CD4-positive, alpha-beta T cell (primary cell): ENCODE measurements around the gene SP140L. TPM values are rescaled to one million over a fixed set of nuclear protein-coding genes. Genes with fewer than 3 reads are reported as not detected.

Experiments
- ATAC-seq: fragments of 200-7000 bp; cut with Tn5 transposase; one replicate; pipeline ENCODE4 v1.10.0; 2022; ENCODE audit warnings: mild to moderate bottlenecking; ENCODE audit not compliant: poor library complexity
- CTCF ChIA-PET: fragments of 350-600 bp; sonication (Branson Sonifier 250); formaldehyde crosslinking; loops from one replicate; lab custom pipeline; 2021; ENCODE audit warnings: antibody characterized with exemption, inconsistent platforms; lab: Charles Lee
- POLR2A ChIA-PET: fragments of 350-600 bp; sonication (Branson Sonifier 250); formaldehyde crosslinking; loops from one replicate; lab custom pipeline; 2021; ENCODE audit warnings: antibody characterized with exemption, inconsistent platforms; lab: Charles Lee
- DNase-seq, 14 experiments: peaks; one replicate each; pipeline ENCODE4 v3.0.0-alpha.2; 2013 to 2020; ENCODE audit warnings: mixed read lengths in 2 of 14
- H3K27ac ChIP-seq, 2 donors: one replicate each; pipeline versions ENCODE4 v1.5.1 to v1.7.0; 2013; ENCODE audit warnings: low read length in 2 of 2, low read depth in 1 of 2, mild to moderate bottlenecking in 1 of 2
- H3K27me3 ChIP-seq, 2 experiments: 1 replicate in 1 of 2; 2 replicates in 1 of 2; pipeline versions ENCODE4 v1.6.1 to v1.7.0; 2013; ENCODE audit warnings: low read length in 2 of 2, control low read depth in 1 of 2, mild to moderate bottlenecking in 1 of 2, moderate library complexity in 1 of 2; ENCODE audit not compliant: insufficient read depth in 2 of 2, control insufficient read depth in 1 of 2
- H3K36me3 ChIP-seq: one replicate; pipeline ENCODE4 v1.6.1; 2013; ENCODE audit warnings: low read length, control low read depth; ENCODE audit not compliant: insufficient read depth
- H3K4me1 ChIP-seq: one replicate; pipeline ENCODE4 v1.6.1; 2013; ENCODE audit warnings: low read length, control low read depth; ENCODE audit not compliant: insufficient read depth
- H3K4me3 ChIP-seq: one replicate; pipeline ENCODE4 v1.5.1; 2013; ENCODE audit warnings: mild to moderate bottlenecking, low read length, moderate library complexity
- H3K9me3 ChIP-seq, 2 experiments: 1 replicate in 1 of 2; 2 replicates in 1 of 2; pipeline versions ENCODE4 v1.6.1 to v1.7.0; 2013; ENCODE audit warnings: low read length in 2 of 2, mild to moderate bottlenecking in 2 of 2, control low read depth in 1 of 2, moderate library complexity in 1 of 2; ENCODE audit not compliant: control insufficient read depth in 1 of 2, insufficient read depth in 1 of 2
- H3K27ac Mint-ChIP-seq: one replicate; pipeline ENCODE4 v1.8.0; 2020; ENCODE audit warnings: mixed read lengths
- H3K27me3 Mint-ChIP-seq: one replicate; pipeline ENCODE4 v1.8.0; 2021; ENCODE audit warnings: mixed read lengths
- H3K36me3 Mint-ChIP-seq: one replicate; pipeline ENCODE4 v1.8.0; 2021; ENCODE audit warnings: low read depth, mixed read lengths
- H3K4me1 Mint-ChIP-seq: one replicate; pipeline ENCODE4 v1.8.0; 2021; ENCODE audit warnings: low read depth, mixed read lengths
- H3K4me3 Mint-ChIP-seq: one replicate; pipeline ENCODE4 v1.8.0; 2020; ENCODE audit warnings: mild to moderate bottlenecking, mixed read lengths
- H3K9me3 Mint-ChIP-seq: one replicate; pipeline ENCODE4 v1.8.0; 2020; ENCODE audit warnings: mixed read lengths
- intact Hi-C, 2 experiments: fragments of 100-400 bp; cut with DNase I in 1 of 2; cut with micrococcal nuclease in 1 of 2; formaldehyde crosslinking; loops; one replicate each; pipeline versions ENCODE4 v1.15.1 to v1.9.0; 2023 to 2025; cut with DNase I, micrococcal nuclease
- total RNA-seq, 174 experiments: library from RNA in 2 of 174; stranded (reverse) in 2 of 174; gene quantifications; one replicate each; pipeline ENCODE4 v1.2.3 and lab custom pipeline; 2021 to 2026
- TF ChIP-seq, protein P1 (sequence below): fragments of 200-600 bp; IDR thresholded peaks from one replicate; pipeline ENCODE4 v1.8.0; 2022; ENCODE audit warnings: antibody characterized with exemption, mild to moderate bottlenecking

The SP140L gene
- total RNA-seq, 2 experiments from 2014 or later, result 55.3 to 64.1 TPM

DNA sequence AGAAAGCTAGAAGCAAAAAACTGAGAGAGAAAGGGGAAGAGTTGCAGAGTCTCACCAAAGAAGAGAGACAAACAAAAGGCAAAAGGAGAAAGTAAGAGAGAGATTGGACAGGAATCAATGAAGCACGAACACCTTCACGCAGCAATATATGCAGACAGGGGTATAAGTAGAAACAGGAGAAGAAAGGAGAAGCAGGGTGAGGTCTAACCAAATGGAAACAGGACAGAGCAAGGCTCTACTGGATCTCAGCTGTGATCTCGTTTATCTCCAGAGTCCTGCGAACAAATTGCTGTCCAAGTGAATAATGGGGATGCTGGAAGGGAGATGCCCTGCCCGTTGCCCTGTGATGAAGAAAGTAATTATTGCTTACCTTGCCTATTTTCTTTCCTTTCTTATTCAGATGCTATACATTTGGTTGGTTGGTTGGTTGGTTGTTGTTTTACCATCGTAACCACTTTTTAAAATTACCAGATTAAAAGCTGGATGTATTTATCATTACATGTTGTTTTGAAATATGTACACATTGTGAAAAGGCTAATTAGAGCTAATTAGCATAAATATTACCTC lies 123.0 kb downstream of the SP140L start:
- no peak overlapping the region for H3K27ac ChIP-seq
- H3K4me3 ChIP-seq, result no peak overlapping the region
- no peaks in the 10 kb centered on the region for H3K27me3 ChIP-seq
- DNase-seq, result no peak
- Mint-ChIP-seq H3K27ac (peak overlapping the region; percentile 0), H3K4me1 (peaks cover 74% of the 10 kb centered on the region), H3K27me3 (no peaks in the 10 kb centered on the region), H3K4me3 (no peak overlapping the region), H3K9me3 (no peaks in the 10 kb centered on the region), H3K36me3 (peaks cover 97% of the 10 kb centered on the region)
- POLR2A ChIA-PET, result interaction anchor here (0.6 kb wide), 1 partner anchor 586 kb away, joined by 3 read pairs; no protein-coding TSS in a partner anchor
- intact Hi-C loops, result loop anchor here in 1 of 2 experiments (5.0 kb wide), 1 partner anchor 38 kb away; no protein-coding TSS in a partner anchor
- peaks cover 23% of the 10 kb centered on the region for H3K4me1 ChIP-seq
- CTCF ChIA-PET, result no interaction called here
- TF ChIP-seq, protein P1, sequence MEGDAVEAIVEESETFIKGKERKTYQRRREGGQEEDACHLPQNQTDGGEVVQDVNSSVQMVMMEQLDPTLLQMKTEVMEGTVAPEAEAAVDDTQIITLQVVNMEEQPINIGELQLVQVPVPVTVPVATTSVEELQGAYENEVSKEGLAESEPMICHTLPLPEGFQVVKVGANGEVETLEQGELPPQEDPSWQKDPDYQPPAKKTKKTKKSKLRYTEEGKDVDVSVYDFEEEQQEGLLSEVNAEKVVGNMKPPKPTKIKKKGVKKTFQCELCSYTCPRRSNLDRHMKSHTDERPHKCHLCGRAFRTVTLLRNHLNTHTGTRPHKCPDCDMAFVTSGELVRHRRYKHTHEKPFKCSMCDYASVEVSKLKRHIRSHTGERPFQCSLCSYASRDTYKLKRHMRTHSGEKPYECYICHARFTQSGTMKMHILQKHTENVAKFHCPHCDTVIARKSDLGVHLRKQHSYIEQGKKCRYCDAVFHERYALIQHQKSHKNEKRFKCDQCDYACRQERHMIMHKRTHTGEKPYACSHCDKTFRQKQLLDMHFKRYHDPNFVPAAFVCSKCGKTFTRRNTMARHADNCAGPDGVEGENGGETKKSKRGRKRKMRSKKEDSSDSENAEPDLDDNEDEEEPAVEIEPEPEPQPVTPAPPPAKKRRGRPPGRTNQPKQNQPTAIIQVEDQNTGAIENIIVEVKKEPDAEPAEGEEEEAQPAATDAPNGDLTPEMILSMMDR, result no peak
- peaks cover 90% of the 10 kb centered on the region for H3K36me3 ChIP-seq
- ATAC-seq, result no peak
- no peaks in the 10 kb centered on the region for H3K9me3 ChIP-seq

DNA sequence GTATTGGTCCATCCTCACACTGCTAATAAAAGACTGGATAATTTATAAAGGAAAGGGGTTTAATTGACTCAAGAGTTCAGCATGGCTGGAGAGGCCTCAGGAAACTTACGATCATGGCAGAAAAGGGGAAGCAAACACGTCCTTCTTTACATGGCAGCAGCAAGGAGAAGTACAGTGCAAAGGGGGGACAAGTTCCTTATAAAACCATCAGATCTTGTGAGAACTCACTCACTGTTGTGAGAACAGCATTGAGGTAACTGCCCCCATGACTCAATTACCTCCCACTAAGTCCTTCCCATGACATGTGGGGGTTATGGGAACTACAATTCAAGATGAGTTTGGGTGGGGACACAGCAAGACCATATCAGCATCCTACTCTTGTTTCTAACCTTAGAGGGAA lies 126.0 kb downstream of the SP140L start:
- intact Hi-C loops, result no loop called here
- Histone ChIP-seq H3K4me3 (no peak overlapping the region), H3K4me1 (peaks cover 20% of the 10 kb centered on the region), H3K9me3 (no peaks in the 10 kb centered on the region), H3K27ac (no peak overlapping the region), H3K27me3 (no peaks in the 10 kb centered on the region), H3K36me3 (peaks cover 87% of the 10 kb centered on the region)
- Mint-ChIP-seq H3K4me1 (peaks cover 86% of the 10 kb centered on the region), H3K4me3 (no peak overlapping the region), H3K27me3 (no peaks in the 10 kb centered on the region), H3K36me3 (peaks cover 99% of the 10 kb centered on the region), H3K27ac (no peak overlapping the region), H3K9me3 (peaks cover 8% of the 10 kb centered on the region)
- POLR2A ChIA-PET, result no interaction called here
- ATAC-seq (no peak), DNase-seq (no peak)
- CTCF ChIA-PET, result no interaction called here
- TF ChIP-seq, protein P1, result no peak

Other genes starting within 250 kb of the SP140L start
- 10 to 100 TPM; 59.4 to 63.7 TPM for gene SP110, start 107.2 kb upstream of the SP140L start, total RNA-seq
- 10 to 100 TPM; 51.2 to 55.1 TPM for gene SP140, start 101.5 kb upstream of the SP140L start, total RNA-seq
- 100 to 1,000 TPM; 242 to 243 TPM for gene SP100, start 89.0 kb downstream of the SP140L start, total RNA-seq